Retinal pigment epithelial cell (primary cell): ENCODE results near the gene CAPZA1.
A peak's percentile ranks its signal among the peaks of the same experiment; 100 is the strongest.

Experiments
- DNase-seq: peaks from one replicate; pipeline ENCODE4 v3.0.0-alpha.2; 2010; ENCODE audit warnings: low read depth
- H3K4me3 ChIP-seq: 2 replicates; pipeline ENCODE4 v1.5.1; 2011; ENCODE audit warnings: mild to moderate bottlenecking, low read length, control low read depth, moderate library complexity
- TF ChIP-seq, protein P1 (sequence below): conservative IDR thresholded peaks from 2 replicates; pipeline ENCODE4 v1.5.1; 2011; ENCODE audit warnings: low read depth, low read length, control low read depth, inconsistent platforms

Gene CAPZA1

DNA sequence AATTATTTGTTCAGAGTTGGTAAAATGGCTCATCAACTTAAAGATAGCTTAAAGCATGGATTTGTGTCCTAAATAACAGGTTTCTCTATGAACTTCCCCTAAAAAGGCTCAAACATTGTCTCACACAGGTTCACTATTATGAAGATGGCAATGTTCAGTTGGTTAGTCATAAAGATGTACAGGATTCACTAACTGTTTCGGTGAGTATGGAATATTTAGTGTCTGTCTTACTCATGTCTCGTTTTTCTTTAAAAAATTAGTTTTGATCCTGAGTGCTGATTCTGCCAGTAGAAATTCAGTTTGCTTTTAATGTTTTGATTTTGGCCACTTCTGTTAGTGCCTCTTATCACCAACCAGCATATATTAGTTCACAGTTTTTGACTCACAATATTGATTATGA is 47.3 kb downstream of the CAPZA1 start:
- H3K4me3 ChIP-seq, result no peak overlapping the region
- TF ChIP-seq, protein P1, sequence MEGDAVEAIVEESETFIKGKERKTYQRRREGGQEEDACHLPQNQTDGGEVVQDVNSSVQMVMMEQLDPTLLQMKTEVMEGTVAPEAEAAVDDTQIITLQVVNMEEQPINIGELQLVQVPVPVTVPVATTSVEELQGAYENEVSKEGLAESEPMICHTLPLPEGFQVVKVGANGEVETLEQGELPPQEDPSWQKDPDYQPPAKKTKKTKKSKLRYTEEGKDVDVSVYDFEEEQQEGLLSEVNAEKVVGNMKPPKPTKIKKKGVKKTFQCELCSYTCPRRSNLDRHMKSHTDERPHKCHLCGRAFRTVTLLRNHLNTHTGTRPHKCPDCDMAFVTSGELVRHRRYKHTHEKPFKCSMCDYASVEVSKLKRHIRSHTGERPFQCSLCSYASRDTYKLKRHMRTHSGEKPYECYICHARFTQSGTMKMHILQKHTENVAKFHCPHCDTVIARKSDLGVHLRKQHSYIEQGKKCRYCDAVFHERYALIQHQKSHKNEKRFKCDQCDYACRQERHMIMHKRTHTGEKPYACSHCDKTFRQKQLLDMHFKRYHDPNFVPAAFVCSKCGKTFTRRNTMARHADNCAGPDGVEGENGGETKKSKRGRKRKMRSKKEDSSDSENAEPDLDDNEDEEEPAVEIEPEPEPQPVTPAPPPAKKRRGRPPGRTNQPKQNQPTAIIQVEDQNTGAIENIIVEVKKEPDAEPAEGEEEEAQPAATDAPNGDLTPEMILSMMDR, result no peak
- no peak for DNase-seq

DNA sequence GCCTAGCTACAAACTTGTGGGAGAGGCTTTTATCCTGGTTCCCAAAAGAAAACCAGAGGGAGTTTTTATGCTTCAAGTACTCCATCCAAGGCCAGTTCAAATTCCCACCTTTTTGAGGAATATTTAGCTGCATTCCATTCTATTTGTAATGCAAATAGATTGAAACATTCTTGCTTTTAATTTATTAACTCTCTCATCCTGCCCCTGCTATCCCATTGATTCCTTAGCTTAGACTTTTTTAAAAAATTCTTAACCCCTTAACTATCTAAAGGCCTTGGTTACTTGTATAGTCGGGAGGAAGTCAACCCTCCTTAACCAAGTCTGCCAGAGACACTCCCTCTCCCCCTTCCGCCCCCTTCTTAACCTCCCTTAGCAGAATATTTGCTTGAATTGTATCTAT is 52.4 kb downstream of the CAPZA1 start:
- H3K4me3 ChIP-seq, result no peak overlapping the region
- no peak for DNase-seq
- TF ChIP-seq, protein P1, result no peak

DNA sequence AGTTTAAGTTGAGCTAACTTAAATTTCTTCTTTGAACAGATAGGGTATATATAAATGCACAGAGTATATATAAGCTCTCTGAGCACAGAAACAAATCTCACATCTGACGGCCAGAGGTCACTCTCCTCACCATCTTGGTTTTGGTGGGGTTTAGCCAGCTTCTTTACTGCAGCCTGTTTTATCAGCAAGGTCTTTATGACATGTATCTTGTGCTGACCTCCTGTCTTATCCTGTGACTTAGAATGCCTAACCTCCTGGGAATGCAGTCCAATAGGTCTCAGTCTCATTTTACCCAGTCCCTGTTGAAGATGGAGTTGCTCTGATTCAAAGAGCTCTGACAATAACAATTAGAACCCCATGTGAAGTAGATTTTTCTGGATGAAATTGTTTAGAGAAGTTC is 53.2 kb downstream of the CAPZA1 start:
- H3K4me3 ChIP-seq, result no peak overlapping the region
- DNase-seq, result no peak
- TF ChIP-seq, protein P1, result no peak

DNA sequence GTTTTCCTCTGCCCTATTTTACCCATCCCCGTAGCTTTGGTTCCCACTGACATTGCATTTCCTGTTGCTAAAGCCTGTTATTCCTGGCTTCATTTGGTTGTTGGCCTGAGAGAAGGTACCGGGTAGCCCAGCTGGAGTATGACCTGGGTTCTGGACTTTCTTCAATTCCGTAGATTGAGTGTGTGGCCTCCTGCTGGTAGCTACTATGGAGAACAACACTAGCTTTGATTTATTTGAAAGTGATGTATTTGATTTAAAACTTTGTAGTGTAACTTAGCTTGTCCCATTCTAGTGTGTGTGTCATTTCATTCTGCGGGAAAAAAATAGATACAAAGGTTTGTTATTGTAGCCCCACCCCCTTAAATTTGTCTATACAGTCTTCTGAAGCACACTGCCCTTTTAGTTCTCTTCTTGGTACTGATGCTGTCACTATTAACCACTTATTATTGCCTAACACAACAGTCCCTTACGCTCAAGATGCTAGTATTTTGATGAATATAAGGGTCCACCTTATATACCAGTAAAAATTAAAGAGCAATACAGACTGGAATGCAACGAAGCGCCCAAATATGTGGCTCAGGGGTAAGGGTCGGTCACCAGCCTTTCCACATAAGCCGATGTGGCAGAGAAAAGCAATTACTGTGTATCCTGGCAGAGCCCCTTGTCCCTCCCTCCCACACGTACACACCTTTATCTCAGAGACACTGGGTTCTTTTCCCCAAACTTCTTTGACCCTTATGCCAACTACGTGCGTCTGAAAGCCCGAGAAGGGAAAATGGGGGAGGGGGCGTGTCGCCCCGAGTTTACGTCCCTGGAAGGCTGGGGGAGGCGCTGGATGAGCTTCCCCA is 54.2 kb downstream of the CAPZA1 start:
- H3K4me3 ChIP-seq, result peak overlapping the region; percentile 89
- TF ChIP-seq, protein P1, result peak; percentile 67
- DNase-seq, result no peak

DNA sequence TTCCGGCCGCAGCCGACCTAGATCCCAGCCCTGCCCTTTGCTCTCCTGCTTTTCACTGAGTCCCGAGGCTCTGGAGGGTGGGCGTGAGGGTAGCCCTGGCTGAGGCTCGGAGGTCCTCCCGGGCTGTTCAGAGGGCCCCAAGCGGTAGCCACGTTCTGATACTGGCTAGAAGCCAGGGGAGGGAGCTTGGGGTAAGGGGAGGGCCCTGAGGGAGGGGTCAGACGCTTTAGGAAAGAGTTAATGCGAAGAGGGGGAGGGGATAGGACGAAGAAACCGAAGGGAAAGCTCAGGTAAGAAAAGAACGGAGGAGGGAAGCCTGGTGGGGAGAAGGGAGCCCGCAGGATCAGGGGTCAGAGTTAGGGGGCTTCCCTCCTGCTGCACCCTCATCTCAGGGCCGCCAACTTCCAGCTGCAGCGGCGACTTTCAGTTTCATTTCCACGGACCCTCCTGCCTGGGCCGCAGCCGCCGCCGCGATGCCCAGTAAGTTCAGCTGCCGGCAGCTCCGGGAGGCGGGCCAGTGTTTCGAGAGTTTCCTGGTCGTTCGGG is 54.9 kb downstream of the CAPZA1 start, which contains the start of gene MOV10:
TSS of gene MOV10 (plus strand) at position 220 of the 546 bp plus-strand sequence. CDS start at position 474, 254 bp downstream.
- TF ChIP-seq, protein P1, result no peak
- no peak for DNase-seq
- peak within 1 kb of the TSS; percentile 89 for H3K4me3 ChIP-seq

DNA sequence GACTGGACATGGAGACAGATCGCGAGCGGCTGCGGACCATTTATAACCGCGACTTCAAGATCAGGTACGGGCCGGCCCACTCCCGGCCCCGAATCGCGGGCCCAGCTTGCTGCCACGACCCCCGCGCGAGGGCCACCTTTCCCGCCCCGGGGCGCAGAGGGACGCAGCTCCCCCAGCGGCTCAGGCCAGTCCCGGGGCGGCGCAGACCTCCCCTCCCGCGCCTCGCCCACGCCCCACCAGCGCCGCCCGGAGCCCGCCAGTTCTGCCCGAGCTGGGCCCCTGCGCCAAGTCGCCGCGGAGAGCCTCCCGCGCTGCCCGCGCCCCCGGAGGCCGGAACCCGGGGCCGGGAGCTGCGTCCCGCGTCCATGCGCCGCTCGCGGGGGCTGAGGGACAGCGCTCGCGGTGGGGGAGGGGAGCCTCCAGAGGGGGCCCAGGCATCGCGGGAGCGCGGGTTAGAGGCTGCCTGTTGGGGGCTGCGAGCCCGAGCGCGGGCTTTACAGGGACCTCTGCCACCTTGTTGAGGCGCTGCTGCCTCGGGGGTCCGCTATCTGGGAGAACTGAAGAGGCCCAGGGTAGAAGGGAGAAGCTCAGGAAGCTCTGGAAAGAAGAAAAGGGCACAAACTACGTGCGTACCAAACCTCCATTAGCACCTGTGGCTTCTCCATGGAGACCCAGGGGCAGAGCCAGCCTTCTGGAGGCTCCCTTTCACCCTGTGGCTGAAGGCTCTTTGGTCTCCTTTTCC is 55.5 kb downstream of the CAPZA1 start:
- TF ChIP-seq, protein P1, result no peak
- no peak for DNase-seq
- H3K4me3 ChIP-seq, result peak overlapping the region; percentile 89
